ENCODE measurements around the gene ZIC2.

DNA sequence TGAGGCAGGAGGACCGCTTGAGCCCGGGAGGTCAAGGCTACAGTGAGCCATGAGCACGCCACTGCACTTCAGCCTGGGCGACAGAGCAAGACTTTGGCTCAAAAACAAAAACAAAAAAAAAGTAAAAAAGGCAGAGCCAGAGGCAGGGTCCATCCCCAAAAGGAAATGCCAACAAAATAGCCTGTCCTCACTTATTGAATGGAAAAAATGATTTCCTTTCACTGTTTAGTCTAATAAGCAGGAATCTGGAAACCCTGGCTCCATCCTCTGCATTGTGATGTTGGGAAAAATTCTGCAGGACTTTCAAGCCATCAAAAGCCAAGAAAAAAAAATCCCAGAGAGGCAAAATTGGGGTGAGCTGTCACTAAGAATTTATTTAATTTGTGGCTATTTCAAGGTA lies 33.2 kb upstream of the ZIC2 start:
- TF ChIP-seq POLR2AphosphoS5 (IDR thresholded peaks at IDR 0.05) = no peak
- TF ChIP-seq, protein P1, sequence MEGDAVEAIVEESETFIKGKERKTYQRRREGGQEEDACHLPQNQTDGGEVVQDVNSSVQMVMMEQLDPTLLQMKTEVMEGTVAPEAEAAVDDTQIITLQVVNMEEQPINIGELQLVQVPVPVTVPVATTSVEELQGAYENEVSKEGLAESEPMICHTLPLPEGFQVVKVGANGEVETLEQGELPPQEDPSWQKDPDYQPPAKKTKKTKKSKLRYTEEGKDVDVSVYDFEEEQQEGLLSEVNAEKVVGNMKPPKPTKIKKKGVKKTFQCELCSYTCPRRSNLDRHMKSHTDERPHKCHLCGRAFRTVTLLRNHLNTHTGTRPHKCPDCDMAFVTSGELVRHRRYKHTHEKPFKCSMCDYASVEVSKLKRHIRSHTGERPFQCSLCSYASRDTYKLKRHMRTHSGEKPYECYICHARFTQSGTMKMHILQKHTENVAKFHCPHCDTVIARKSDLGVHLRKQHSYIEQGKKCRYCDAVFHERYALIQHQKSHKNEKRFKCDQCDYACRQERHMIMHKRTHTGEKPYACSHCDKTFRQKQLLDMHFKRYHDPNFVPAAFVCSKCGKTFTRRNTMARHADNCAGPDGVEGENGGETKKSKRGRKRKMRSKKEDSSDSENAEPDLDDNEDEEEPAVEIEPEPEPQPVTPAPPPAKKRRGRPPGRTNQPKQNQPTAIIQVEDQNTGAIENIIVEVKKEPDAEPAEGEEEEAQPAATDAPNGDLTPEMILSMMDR (IDR thresholded peaks at IDR 0.05) = no peak
- no peak for TF ChIP-seq POLR2A (IDR thresholded peaks at IDR 0.05)

Data from prostate gland (tissue), 2 donors.